HEK293 (cell line): ENCODE results near the gene MSL2.
"Not testable (repeated sequence)": the region's sequence is repeated elsewhere in the genome, so short reads cannot be mapped to it uniquely, and the experiment has no call there.

Source experiments
- CTCF ChIP-seq: fragments of 450-650 bp; formaldehyde crosslinking; IDR thresholded peaks from 2 replicates; pipeline ENCODE4 v1.5.1; 2016; ENCODE audit warnings: missing biosample characterization, missing genetic modification characterization
- ZNF664 ChIP-seq: fragments of 450-650 bp; formaldehyde crosslinking; IDR thresholded peaks from 2 replicates; pipeline ENCODE4 v1.5.1; 2016; ENCODE audit warnings: missing biosample characterization, missing genetic modification characterization
- ZNF777 ChIP-seq: fragments of 450-650 bp; formaldehyde crosslinking; IDR thresholded peaks from 2 replicates; pipeline ENCODE4 v1.5.1; 2017; ENCODE audit warnings: missing biosample characterization, missing genetic modification characterization, borderline replicate concordance
- TF ChIP-seq, protein P1 (sequence below): fragments of 450-650 bp; formaldehyde crosslinking; IDR thresholded peaks from 2 replicates; pipeline ENCODE4 v1.5.1; 2017; ENCODE audit warnings: missing biosample characterization, missing genetic modification characterization

DNA sequence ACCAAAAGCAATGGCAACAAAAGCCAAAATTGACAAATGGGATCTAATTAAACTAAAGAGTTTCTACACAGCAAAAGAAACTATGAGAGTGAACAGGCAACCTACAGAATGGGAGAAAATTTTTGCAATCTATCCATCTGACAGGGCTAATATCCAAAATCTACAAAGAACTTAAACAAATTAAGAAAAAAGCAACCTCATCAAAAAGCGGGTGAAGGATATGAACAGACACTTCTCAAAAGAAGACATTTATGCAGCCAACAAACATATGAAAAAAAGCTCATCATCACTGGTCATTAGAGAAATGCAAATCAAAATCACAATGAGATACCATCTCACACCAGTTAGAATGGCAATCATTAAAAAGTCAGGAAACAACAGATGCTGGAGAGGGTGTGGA, 76.8 kb downstream of the MSL2 start:
- TF ChIP-seq, protein P1, sequence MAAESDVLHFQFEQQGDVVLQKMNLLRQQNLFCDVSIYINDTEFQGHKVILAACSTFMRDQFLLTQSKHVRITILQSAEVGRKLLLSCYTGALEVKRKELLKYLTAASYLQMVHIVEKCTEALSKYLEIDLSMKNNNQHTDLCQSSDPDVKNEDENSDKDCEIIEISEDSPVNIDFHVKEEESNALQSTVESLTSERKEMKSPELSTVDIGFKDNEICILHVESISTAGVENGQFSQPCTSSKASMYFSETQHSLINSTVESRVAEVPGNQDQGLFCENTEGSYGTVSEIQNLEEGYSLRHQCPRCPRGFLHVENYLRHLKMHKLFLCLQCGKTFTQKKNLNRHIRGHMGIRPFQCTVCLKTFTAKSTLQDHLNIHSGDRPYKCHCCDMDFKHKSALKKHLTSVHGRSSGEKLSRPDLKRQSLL = not testable (repeated sequence)
- not testable (repeated sequence) for TF ChIP-seq ZNF664, ZNF777, CTCF (tag by site-specific recombination)
